ENCODE data around the gene FXR2. TPM values are rescaled to one million over a fixed set of nuclear protein-coding genes. Genes with fewer than 3 reads are reported as not detected.
A peak's percentile ranks its signal among the peaks of the same experiment; 100 is the strongest.

FXR2 gene
- total and polyA plus RNA-seq, 2 experiments from 2014 or later = 10.9 to 24.4 TPM

DNA sequence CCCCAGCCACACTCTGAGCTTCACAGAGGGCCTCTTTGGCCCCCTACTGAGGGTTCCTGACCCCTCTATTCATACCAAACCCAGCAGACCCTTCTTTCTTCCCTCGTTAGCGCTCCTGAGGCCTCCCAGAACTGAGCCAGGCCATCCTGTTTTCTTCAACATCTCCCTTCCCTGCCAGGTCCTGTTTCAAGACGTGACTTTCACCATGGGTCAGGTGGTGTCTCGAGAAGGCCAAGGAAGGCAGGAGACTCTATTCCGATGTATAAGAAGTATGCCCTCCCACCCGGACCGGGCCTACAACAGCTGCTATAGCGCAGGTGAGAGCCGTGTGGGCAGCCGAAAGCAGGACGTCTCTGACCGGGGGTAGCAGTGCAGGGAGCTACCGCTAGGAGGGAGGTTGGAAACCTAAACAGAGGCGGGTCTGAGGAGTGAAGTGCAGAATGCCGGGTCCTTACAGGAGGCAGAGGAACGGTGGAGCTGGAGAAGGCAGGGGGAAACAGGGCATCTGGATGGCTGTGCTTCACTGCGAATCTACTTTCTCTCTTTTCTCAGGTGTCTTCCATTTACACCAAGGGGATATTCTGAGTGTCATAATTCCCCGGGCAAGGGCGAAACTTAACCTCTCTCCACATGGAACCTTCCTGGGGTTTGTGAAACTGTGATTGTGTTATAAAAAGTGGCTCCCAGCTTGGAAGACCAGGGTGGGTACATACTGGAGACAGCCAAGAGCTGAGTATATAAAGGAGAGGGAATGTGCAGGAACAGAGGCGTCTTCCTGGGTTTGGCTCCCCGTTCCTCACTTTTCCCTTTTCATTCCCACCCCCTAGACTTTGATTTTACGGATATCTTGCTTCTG, 54.3 kb downstream of the FXR2 start (continued):
- TF ChIP-seq CTCF (conservative IDR thresholded peaks at IDR 0.05; ENCODE audit: low read depth in 2 of 2) (peak; percentile 60 to 64), CREB1 (CRISPR knock-in tag; IDR thresholded peaks at IDR 0.05; ENCODE audit: low read depth) (no peak), JUNB (IDR thresholded peaks at IDR 0.05; ENCODE audit: unreplicated experiment) (no peak), EZH2 (IDR thresholded peaks at IDR 0.05; ENCODE audit: low read depth, unreplicated experiment) (no peak), ZNF331 (CRISPR knock-in tag; IDR thresholded peaks at IDR 0.05; ENCODE audit: low read depth) (no peak), POLR2AphosphoS5 (IDR thresholded peaks at IDR 0.05; ENCODE audit: low read depth) (0 out of 2 replicates have a peak, but pooled peaks have one; percentile 27)
- TF ChIP-seq, protein P1, sequence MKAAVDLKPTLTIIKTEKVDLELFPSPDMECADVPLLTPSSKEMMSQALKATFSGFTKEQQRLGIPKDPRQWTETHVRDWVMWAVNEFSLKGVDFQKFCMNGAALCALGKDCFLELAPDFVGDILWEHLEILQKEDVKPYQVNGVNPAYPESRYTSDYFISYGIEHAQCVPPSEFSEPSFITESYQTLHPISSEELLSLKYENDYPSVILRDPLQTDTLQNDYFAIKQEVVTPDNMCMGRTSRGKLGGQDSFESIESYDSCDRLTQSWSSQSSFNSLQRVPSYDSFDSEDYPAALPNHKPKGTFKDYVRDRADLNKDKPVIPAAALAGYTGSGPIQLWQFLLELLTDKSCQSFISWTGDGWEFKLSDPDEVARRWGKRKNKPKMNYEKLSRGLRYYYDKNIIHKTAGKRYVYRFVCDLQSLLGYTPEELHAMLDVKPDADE (IDR thresholded peaks at IDR 0.05) = no peak

DNA sequence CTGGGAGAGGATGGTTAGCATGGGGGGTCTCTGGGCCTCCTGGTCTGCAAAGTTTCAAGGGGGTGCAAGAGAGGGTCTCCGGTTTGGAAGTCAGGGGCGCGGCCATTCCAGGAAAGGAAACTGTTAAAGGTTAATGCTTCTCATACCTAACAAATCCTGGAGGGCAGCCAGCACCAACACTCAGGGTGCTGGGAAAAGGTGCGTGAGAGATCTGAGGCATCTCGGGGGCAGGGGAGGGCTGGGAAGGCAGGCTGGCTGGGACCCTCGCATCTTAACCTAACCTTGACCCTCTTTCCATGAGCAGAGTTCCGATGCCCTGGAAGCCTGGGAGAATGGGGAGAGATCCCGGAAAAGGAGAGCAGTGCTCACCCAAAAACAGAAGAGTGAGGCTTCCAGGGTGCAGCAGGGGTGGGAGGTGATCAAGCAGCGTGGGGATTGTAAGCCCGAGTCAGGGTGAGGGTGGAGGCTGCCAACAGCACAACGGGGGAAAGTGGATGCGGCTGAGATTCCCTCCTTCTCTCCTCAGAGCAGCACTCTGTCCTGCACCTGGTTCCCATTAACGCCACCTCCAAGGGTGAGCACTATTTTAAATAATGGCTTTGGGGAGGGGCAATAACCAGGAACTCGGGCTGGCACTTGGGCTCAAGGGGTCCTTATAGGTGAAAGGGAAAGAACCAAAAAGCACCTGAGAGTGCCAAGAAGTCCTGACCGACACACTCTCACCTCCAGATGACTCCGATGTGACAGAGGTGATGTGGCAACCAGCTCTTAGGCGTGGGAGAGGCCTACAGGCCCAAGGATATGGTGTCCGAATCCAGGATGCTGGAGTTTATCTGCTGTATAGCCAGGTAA, 55.2 kb downstream of the FXR2 start:
- peak overlapping the region; percentile 49 for H3K4me2 ChIP-seq
- peak overlapping the region; percentile 92 for H3K27ac Mint-ChIP-seq

More for the DNA sequence above, 55.2 kb downstream of the FXR2 start:
- DNase-seq (ENCODE audit: low spot score) (no peak), ATAC-seq (no peak)
- Mint-ChIP-seq H3K27me3 (ENCODE audit: insufficient read depth, low read depth, poor library complexity) (peaks cover 27% of the 10 kb centered on the region), H3K9me3 (no peaks in the 10 kb centered on the region), H3K4me3 (peak overlapping the region; percentile 93), H3K36me3 (ENCODE audit: low read depth) (peaks cover 17% of the 10 kb centered on the region), H3K4me1 (peaks cover 56% of the 10 kb centered on the region)
- H3K79me2 ChIP-seq (replicated peaks; ENCODE audit: insufficient read depth) = peaks cover 26% of the 10 kb centered on the region
- H3K4me1 ChIP-seq (ENCODE audit: insufficient read depth) = peaks cover 45% of the 10 kb centered on the region
- H4K20me1 ChIP-seq (replicated peaks; ENCODE audit: insufficient read depth) = peaks cover 6% of the 10 kb centered on the region
- peaks cover 7% of the 10 kb centered on the region; the same call in 1 of the 2 replicates for H3K36me3 ChIP-seq (ENCODE audit: insufficient read depth)
- peak overlapping the region; percentile 96; the same call in 1 of the 2 replicates for H3K4me3 ChIP-seq
- TF ChIP-seq EZH2 (IDR thresholded peaks at IDR 0.05; ENCODE audit: low read depth, unreplicated experiment) = no peak
- no peak for TF ChIP-seq ZNF331 (CRISPR knock-in tag; IDR thresholded peaks at IDR 0.05; ENCODE audit: low read depth)
- TF ChIP-seq POLR2AphosphoS5 (IDR thresholded peaks at IDR 0.05; ENCODE audit: low read depth) = no peak
- TF ChIP-seq CTCF (conservative IDR thresholded peaks at IDR 0.05; ENCODE audit: low read depth in 2 of 2) = no peak
- H3F3A ChIP-seq (replicated peaks; ENCODE audit: low read depth) = peaks cover 33% of the 10 kb centered on the region
- no peaks in the 10 kb centered on the region for H3K27me3 ChIP-seq (ENCODE audit: insufficient read depth)
- H3K27ac ChIP-seq (ENCODE audit: low read depth) = peak overlapping the region; percentile 86
- no peaks in the 10 kb centered on the region for H3K9me2 ChIP-seq (ENCODE audit: insufficient read depth)
- H2AFZ ChIP-seq = no peak overlapping the region
